GM20000 (cell line): ENCODE measurements around the gene GSTP1.
"Not testable (repeated sequence)": the region's sequence is repeated elsewhere in the genome, so short reads cannot be mapped to it uniquely, and the experiment has no call there.

Experiments
- DNase-seq: peaks from one replicate; pipeline ENCODE4 v3.0.0; 2012; ENCODE audit warnings: low spot score
- CTCF ChIP-seq: IDR thresholded peaks from 2 replicates; pipeline ENCODE4 v1.5.1; 2012; ENCODE audit warnings: mild to moderate bottlenecking, control low read depth; ENCODE audit errors: extremely low read depth, missing control alignments

The GSTP1 gene

GRCh38 chr11:67614730-67615714, 31.4 kb downstream of the GSTP1 start:
- peak; percentile 52 for TF ChIP-seq CTCF
- DNase-seq: peak; percentile 73

- TF ChIP-seq CTCF: no peak
- DNase-seq: no peak
These were observed 32.3 kb downstream of the GSTP1 start for GRCh38 chr11:67615728-67616430.

- no peak for DNase-seq
- no peak for TF ChIP-seq CTCF
These were observed 33.0 kb downstream of the GSTP1 start for GRCh38 chr11:67616431-67617242.

- no peak for DNase-seq
- no peak for TF ChIP-seq CTCF
These were observed 33.8 kb downstream of the GSTP1 start for GRCh38 chr11:67617243-67617953.

- not testable (repeated sequence) for DNase-seq
These were observed 35.5 kb downstream of the GSTP1 start for GRCh38 chr11:67618901-67619659.

GRCh38 chr11:67619683-67620618, 36.3 kb downstream of the GSTP1 start:
- DNase-seq: not testable (repeated sequence)

GRCh38 chr11:67620621-67621020, 37.0 kb downstream of the GSTP1 start:
- not testable (repeated sequence) for DNase-seq

GRCh38 chr11:67621928-67622327, 38.3 kb downstream of the GSTP1 start:
- DNase-seq: not testable (repeated sequence)

GRCh38 chr11:67622905-67623304, 39.3 kb downstream of the GSTP1 start:
- DNase-seq: not testable (repeated sequence)

- DNase-seq: not testable (repeated sequence)
These were observed 40.2 kb downstream of the GSTP1 start for GRCh38 chr11:67623795-67624194.

- not testable (repeated sequence) for DNase-seq
These were observed 42.7 kb downstream of the GSTP1 start for GRCh38 chr11:67626131-67626833.
